ENCODE measurements around the gene ADCK1. TPM values are rescaled to one million over a fixed set of nuclear protein-coding genes. Genes with fewer than 3 reads are reported as not detected.
"Not testable (repeated sequence)": the region's sequence is repeated elsewhere in the genome, so short reads cannot be mapped to it uniquely, and the experiment has no call there.

The ADCK1 gene
- total and polyA plus RNA-seq, 5 donors, result 5.5 to 11.8 (median 9.6) TPM

- H3K9me3 ChIP-seq (ENCODE audit: control insufficient read depth, low read length), result no peaks in the 10 kb centered on the region
- H3K27ac ChIP-seq (ENCODE audit: low read length), result no peak overlapping the region
- WGBS, result 90% methylated on average over 2 of the region's 2 CpGs
- H3K27me3 ChIP-seq (ENCODE audit: control insufficient read depth, insufficient read depth), result no peaks in the 10 kb centered on the region
- ATAC-seq (no peak), DNase-seq (no peak)
- peaks cover 1% of the 10 kb centered on the region for H3K4me1 ChIP-seq (ENCODE audit: control insufficient read depth, insufficient read depth, low read length)
- no peak overlapping the region for H3K4me3 ChIP-seq (ENCODE audit: low read length)
- intact Hi-C loops (cut with DNase I), result no loop called here
These were observed 12.1 kb downstream of the ADCK1 start for GRCh38 chr14:77812028-77812427.

- ATAC-seq; H3K4me3 ChIP-seq (ENCODE audit: low read length); H3K9me3 ChIP-seq (ENCODE audit: control insufficient read depth, low read length); DNase-seq; intact Hi-C loops (cut with DNase I); H3K27ac ChIP-seq (ENCODE audit: low read length); H3K27me3 ChIP-seq (ENCODE audit: control insufficient read depth, insufficient read depth); H3K4me1 ChIP-seq (ENCODE audit: control insufficient read depth, insufficient read depth, low read length): not testable (repeated sequence)
- 93% methylated on average over 6 of the region's 6 CpGs for WGBS
These were observed 12.8 kb downstream of the ADCK1 start for GRCh38 chr14:77812682-77813081.

GRCh38 chr14:77822307-77822706, 22.4 kb downstream of the ADCK1 start:
- Histone ChIP-seq H3K4me3 (ENCODE audit: low read length) (no peak overlapping the region), H3K4me1 (ENCODE audit: control insufficient read depth, insufficient read depth, low read length) (peaks cover 2% of the 10 kb centered on the region), H3K27ac (ENCODE audit: low read length) (no peak overlapping the region), H3K27me3 (ENCODE audit: control insufficient read depth, insufficient read depth) (no peaks in the 10 kb centered on the region), H3K9me3 (ENCODE audit: control insufficient read depth, low read length) (no peaks in the 10 kb centered on the region)
- intact Hi-C loops (cut with DNase I), result no loop called here
- 90% methylated on average over 5 of the region's 5 CpGs for WGBS
- ATAC-seq, result no peak
- no peak for DNase-seq

GRCh38 chr14:77822741-77823140, 22.8 kb downstream of the ADCK1 start:
- 65% methylated on average over 3 of the region's 3 CpGs for WGBS

GRCh38 chr14:77823378-77823777, 23.5 kb downstream of the ADCK1 start:
- no peak overlapping the region for H3K4me3 ChIP-seq (ENCODE audit: low read length)
- intact Hi-C loops (cut with DNase I), result no loop called here
- no peak overlapping the region for H3K27ac ChIP-seq (ENCODE audit: low read length)
- H3K9me3 ChIP-seq (ENCODE audit: control insufficient read depth, low read length), result no peaks in the 10 kb centered on the region
- ATAC-seq (no peak), DNase-seq (no peak)
- peaks cover 2% of the 10 kb centered on the region for H3K4me1 ChIP-seq (ENCODE audit: control insufficient read depth, insufficient read depth, low read length)
- no peaks in the 10 kb centered on the region for H3K27me3 ChIP-seq (ENCODE audit: control insufficient read depth, insufficient read depth)
- WGBS, result 97% methylated on average over 3 of the region's 3 CpGs

More at GRCh38 chr14:77822741-77823140, 22.8 kb downstream of the ADCK1 start:
- H3K9me3 ChIP-seq (ENCODE audit: control insufficient read depth, low read length), result no peaks in the 10 kb centered on the region
- DNase-seq (no peak), ATAC-seq (no peak)
- H3K4me3 ChIP-seq (ENCODE audit: low read length), result no peak overlapping the region
- H3K27ac ChIP-seq (ENCODE audit: low read length), result peak overlapping the region; percentile 29
- intact Hi-C loops (cut with DNase I), result no loop called here
- H3K27me3 ChIP-seq (ENCODE audit: control insufficient read depth, insufficient read depth), result no peaks in the 10 kb centered on the region
- peaks cover 2% of the 10 kb centered on the region for H3K4me1 ChIP-seq (ENCODE audit: control insufficient read depth, insufficient read depth, low read length)

- no peak overlapping the region for H3K4me3 ChIP-seq (ENCODE audit: low read length)
- no peaks in the 10 kb centered on the region for H3K9me3 ChIP-seq (ENCODE audit: control insufficient read depth, low read length)
- H3K27me3 ChIP-seq (ENCODE audit: control insufficient read depth, insufficient read depth), result no peaks in the 10 kb centered on the region
- intact Hi-C loops (cut with DNase I), result no loop called here
- peak; percentile 57 to 78 (median 72) for DNase-seq
- WGBS, result 55% methylated on average over 16 of the region's 16 CpGs
- peak; percentile 88 to 94 for ATAC-seq
- H3K27ac ChIP-seq (ENCODE audit: low read length), result peak overlapping the region; percentile 33
- H3K4me1 ChIP-seq (ENCODE audit: control insufficient read depth, insufficient read depth, low read length), result peaks cover 2% of the 10 kb centered on the region
These were observed 26.1 kb downstream of the ADCK1 start for GRCh38 chr14:77825895-77826519.

- H3K27ac ChIP-seq (ENCODE audit: low read length), result no peak overlapping the region
- intact Hi-C loops (cut with DNase I), result no loop called here
- H3K4me1 ChIP-seq (ENCODE audit: control insufficient read depth, insufficient read depth, low read length), result peaks cover 2% of the 10 kb centered on the region
- no peaks in the 10 kb centered on the region for H3K27me3 ChIP-seq (ENCODE audit: control insufficient read depth, insufficient read depth)
- no peak overlapping the region for H3K4me3 ChIP-seq (ENCODE audit: low read length)
- DNase-seq (no peak), ATAC-seq (no peak)
- H3K9me3 ChIP-seq (ENCODE audit: control insufficient read depth, low read length), result no peaks in the 10 kb centered on the region
- 96% methylated on average over 2 of the region's 2 CpGs for WGBS
These were observed 30.8 kb downstream of the ADCK1 start for GRCh38 chr14:77830692-77831091.

GRCh38 chr14:77832297-77832696, 32.4 kb downstream of the ADCK1 start:
- DNase-seq (peak in 1 of 3 donors; percentile 58), ATAC-seq (peak in 1 of 2 donors; percentile 70)
- H3K4me3 ChIP-seq (ENCODE audit: low read length), result no peak overlapping the region
- WGBS, result 31% methylated on average over 3 of the region's 3 CpGs
- no peaks in the 10 kb centered on the region for H3K27me3 ChIP-seq (ENCODE audit: control insufficient read depth, insufficient read depth)
- no peak overlapping the region for H3K27ac ChIP-seq (ENCODE audit: low read length)
- H3K4me1 ChIP-seq (ENCODE audit: control insufficient read depth, insufficient read depth, low read length), result no peaks in the 10 kb centered on the region
- no peaks in the 10 kb centered on the region for H3K9me3 ChIP-seq (ENCODE audit: control insufficient read depth, low read length)
- intact Hi-C loops (cut with DNase I), result no loop called here

GRCh38 chr14:77837926-77838325, 38.0 kb downstream of the ADCK1 start:
- 77% methylated on average over 7 of the region's 7 CpGs for WGBS

GRCh38 chr14:77838831-77839511, 39.1 kb downstream of the ADCK1 start:
- Histone ChIP-seq H3K27me3 (ENCODE audit: control insufficient read depth, insufficient read depth) (no peaks in the 10 kb centered on the region), H3K27ac (ENCODE audit: low read length) (no peak overlapping the region), H3K4me1 (ENCODE audit: control insufficient read depth, insufficient read depth, low read length) (no peaks in the 10 kb centered on the region), H3K9me3 (ENCODE audit: control insufficient read depth, low read length) (no peaks in the 10 kb centered on the region), H3K4me3 (ENCODE audit: low read length) (no peak overlapping the region)
- ATAC-seq (no peak), DNase-seq (no peak)
- WGBS, result 71% methylated on average over 8 of the region's 8 CpGs
- intact Hi-C loops (cut with DNase I), result no loop called here

More at GRCh38 chr14:77837926-77838325, 38.0 kb downstream of the ADCK1 start:
- Histone ChIP-seq H3K4me1 (ENCODE audit: control insufficient read depth, insufficient read depth, low read length) (no peaks in the 10 kb centered on the region), H3K27me3 (ENCODE audit: control insufficient read depth, insufficient read depth) (no peaks in the 10 kb centered on the region), H3K4me3 (ENCODE audit: low read length) (no peak overlapping the region), H3K27ac (ENCODE audit: low read length) (no peak overlapping the region), H3K9me3 (ENCODE audit: control insufficient read depth, low read length) (no peaks in the 10 kb centered on the region)
- intact Hi-C loops (cut with DNase I), result no loop called here
- DNase-seq (no peak), ATAC-seq (no peak)

- ATAC-seq, result no peak
- no peak for DNase-seq
- 85% methylated on average over 3 of the region's 3 CpGs for WGBS
- no peak overlapping the region for H3K4me3 ChIP-seq (ENCODE audit: low read length)
- H3K27ac ChIP-seq (ENCODE audit: low read length), result no peak overlapping the region
- intact Hi-C loops (cut with DNase I), result no loop called here
- H3K27me3 ChIP-seq (ENCODE audit: control insufficient read depth, insufficient read depth), result no peaks in the 10 kb centered on the region
- H3K4me1 ChIP-seq (ENCODE audit: control insufficient read depth, insufficient read depth, low read length), result no peaks in the 10 kb centered on the region
- no peaks in the 10 kb centered on the region for H3K9me3 ChIP-seq (ENCODE audit: control insufficient read depth, low read length)
These were observed 43.3 kb downstream of the ADCK1 start for GRCh38 chr14:77843195-77843594.

Data from right cardiac atrium (tissue), 5 donors.